ENCODE results near the gene FAT2.

The FAT2 gene

GRCh38 chr5:151591144-151591819 is at the start of gene FAT2:
FAT2 (minus strand) TSS chr5:151591331; CDS start chr5:151568931, 22,400 bp downstream.
- DNase-seq = no peak
- Mint-ChIP-seq H3K36me3 (ENCODE audit: low read depth) (no peaks in the 10 kb centered on the region), H3K4me3 (no peak within 1 kb of the TSS), H3K27ac (no peak within 1 kb of the TSS), H3K27me3 (no peaks in the 10 kb centered on the region), H3K4me1 (ENCODE audit: low read depth) (no peaks in the 10 kb centered on the region), H3K9me3 (no peaks in the 10 kb centered on the region)

- H3K4me3 Mint-ChIP-seq = no peak overlapping the region
- no peaks in the 10 kb centered on the region for H3K4me1 Mint-ChIP-seq (ENCODE audit: low read depth)
- no peaks in the 10 kb centered on the region for H3K36me3 Mint-ChIP-seq (ENCODE audit: low read depth)
- H3K27me3 Mint-ChIP-seq = peaks cover 13% of the 10 kb centered on the region
- no peak for DNase-seq
- no peak overlapping the region for H3K27ac Mint-ChIP-seq
- H3K9me3 Mint-ChIP-seq = no peaks in the 10 kb centered on the region
Observed at GRCh38 chr5:151638619-151639018, 47.5 kb upstream of the FAT2 start.

GRCh38 chr5:151637676-151638075 is 46.5 kb upstream of the FAT2 start:
- Mint-ChIP-seq H3K27me3 (peaks cover 13% of the 10 kb centered on the region), H3K36me3 (ENCODE audit: low read depth) (no peaks in the 10 kb centered on the region), H3K4me3 (no peak overlapping the region), H3K9me3 (no peaks in the 10 kb centered on the region), H3K4me1 (ENCODE audit: low read depth) (no peaks in the 10 kb centered on the region), H3K27ac (no peak overlapping the region)
- no peak for DNase-seq

- Mint-ChIP-seq H3K27me3 (peaks cover 25% of the 10 kb centered on the region), H3K27ac (no peak overlapping the region), H3K4me3 (no peak overlapping the region)
Observed at GRCh38 chr5:151633892-151634291, 42.8 kb upstream of the FAT2 start.

GRCh38 chr5:151632941-151633340 is 41.8 kb upstream of the FAT2 start:
- Mint-ChIP-seq H3K4me3 (no peak overlapping the region), H3K4me1 (ENCODE audit: low read depth) (no peaks in the 10 kb centered on the region), H3K27me3 (peaks cover 25% of the 10 kb centered on the region), H3K27ac (no peak overlapping the region), H3K9me3 (no peaks in the 10 kb centered on the region), H3K36me3 (ENCODE audit: low read depth) (no peaks in the 10 kb centered on the region)
- no peak for DNase-seq

More at GRCh38 chr5:151633892-151634291, 42.8 kb upstream of the FAT2 start:
- H3K9me3 Mint-ChIP-seq = no peaks in the 10 kb centered on the region
- no peaks in the 10 kb centered on the region for H3K36me3 Mint-ChIP-seq (ENCODE audit: low read depth)
- no peak for DNase-seq
- H3K4me1 Mint-ChIP-seq (ENCODE audit: low read depth) = no peaks in the 10 kb centered on the region

- no peaks in the 10 kb centered on the region for H3K9me3 Mint-ChIP-seq
- H3K36me3 Mint-ChIP-seq (ENCODE audit: low read depth) = no peaks in the 10 kb centered on the region
- peaks cover 25% of the 10 kb centered on the region for H3K27me3 Mint-ChIP-seq
- H3K4me1 Mint-ChIP-seq (ENCODE audit: low read depth) = no peaks in the 10 kb centered on the region
- no peak overlapping the region for H3K4me3 Mint-ChIP-seq
- no peak for DNase-seq
- no peak overlapping the region for H3K27ac Mint-ChIP-seq
Observed at GRCh38 chr5:151632524-151632923, 41.4 kb upstream of the FAT2 start.

- H3K27me3 Mint-ChIP-seq = peaks cover 25% of the 10 kb centered on the region
Observed at GRCh38 chr5:151631941-151632340, 40.8 kb upstream of the FAT2 start.

GRCh38 chr5:151630088-151630487 is 39.0 kb upstream of the FAT2 start:
- Mint-ChIP-seq H3K4me1 (ENCODE audit: low read depth) (no peaks in the 10 kb centered on the region), H3K9me3 (no peaks in the 10 kb centered on the region), H3K27ac (no peak overlapping the region), H3K27me3 (peaks cover 21% of the 10 kb centered on the region), H3K36me3 (ENCODE audit: low read depth) (no peaks in the 10 kb centered on the region), H3K4me3 (no peak overlapping the region)
- DNase-seq = no peak

More at GRCh38 chr5:151631941-151632340, 40.8 kb upstream of the FAT2 start:
- Mint-ChIP-seq H3K36me3 (ENCODE audit: low read depth) (no peaks in the 10 kb centered on the region), H3K9me3 (no peaks in the 10 kb centered on the region), H3K4me1 (ENCODE audit: low read depth) (no peaks in the 10 kb centered on the region), H3K4me3 (no peak overlapping the region), H3K27ac (no peak overlapping the region)
- DNase-seq = no peak

GRCh38 chr5:151628112-151628823 is 37.1 kb upstream of the FAT2 start:
- Mint-ChIP-seq H3K27me3 (peaks cover 12% of the 10 kb centered on the region), H3K9me3 (no peaks in the 10 kb centered on the region), H3K27ac (no peak overlapping the region), H3K4me1 (ENCODE audit: low read depth) (no peaks in the 10 kb centered on the region), H3K36me3 (ENCODE audit: low read depth) (no peaks in the 10 kb centered on the region), H3K4me3 (no peak overlapping the region)
- DNase-seq = no peak

- Mint-ChIP-seq H3K36me3 (ENCODE audit: low read depth) (no peaks in the 10 kb centered on the region), H3K9me3 (no peaks in the 10 kb centered on the region), H3K27me3 (peaks cover 12% of the 10 kb centered on the region), H3K4me3 (no peak overlapping the region), H3K27ac (no peak overlapping the region), H3K4me1 (ENCODE audit: low read depth) (no peaks in the 10 kb centered on the region)
- DNase-seq = no peak
Observed at GRCh38 chr5:151627650-151628049, 36.5 kb upstream of the FAT2 start.

GRCh38 chr5:151625285-151625684 is 34.2 kb upstream of the FAT2 start:
- H3K27ac Mint-ChIP-seq = no peak overlapping the region
- H3K4me3 Mint-ChIP-seq = no peak overlapping the region
- no peaks in the 10 kb centered on the region for H3K9me3 Mint-ChIP-seq
- H3K4me1 Mint-ChIP-seq (ENCODE audit: low read depth) = no peaks in the 10 kb centered on the region
- DNase-seq = no peak
- no peaks in the 10 kb centered on the region for H3K36me3 Mint-ChIP-seq (ENCODE audit: low read depth)
- peaks cover 23% of the 10 kb centered on the region for H3K27me3 Mint-ChIP-seq

GRCh38 chr5:151624476-151624875 is 33.3 kb upstream of the FAT2 start:
- Mint-ChIP-seq H3K4me3 (no peak overlapping the region), H3K27ac (no peak overlapping the region), H3K27me3 (peaks cover 22% of the 10 kb centered on the region), H3K4me1 (ENCODE audit: low read depth) (no peaks in the 10 kb centered on the region), H3K36me3 (ENCODE audit: low read depth) (no peaks in the 10 kb centered on the region), H3K9me3 (no peaks in the 10 kb centered on the region)
- DNase-seq = no peak

- H3K27ac Mint-ChIP-seq = no peak overlapping the region
Observed at GRCh38 chr5:151622367-151623088, 31.4 kb upstream of the FAT2 start.

GRCh38 chr5:151620461-151620840 is 29.3 kb upstream of the FAT2 start:
- Mint-ChIP-seq H3K27me3 (peaks cover 38% of the 10 kb centered on the region), H3K4me3 (no peak overlapping the region), H3K9me3 (no peaks in the 10 kb centered on the region), H3K36me3 (ENCODE audit: low read depth) (no peaks in the 10 kb centered on the region), H3K27ac (no peak overlapping the region), H3K4me1 (ENCODE audit: low read depth) (peaks cover 3% of the 10 kb centered on the region)
- no peak for DNase-seq

More at GRCh38 chr5:151622367-151623088, 31.4 kb upstream of the FAT2 start:
- H3K9me3 Mint-ChIP-seq = no peaks in the 10 kb centered on the region
- H3K4me3 Mint-ChIP-seq = no peak overlapping the region
- H3K4me1 Mint-ChIP-seq (ENCODE audit: low read depth) = no peaks in the 10 kb centered on the region
- H3K27me3 Mint-ChIP-seq = peaks cover 25% of the 10 kb centered on the region
- H3K36me3 Mint-ChIP-seq (ENCODE audit: low read depth) = no peaks in the 10 kb centered on the region
- no peak for DNase-seq

Measured in activated T-cell treated with anti-CD3 and anti-CD28 coated beads, Interleukin-2, amount 50 U/mL, for 24 hours (primary cell).